ENCODE measurements around the gene SERGEF.

Gene SERGEF

DNA sequence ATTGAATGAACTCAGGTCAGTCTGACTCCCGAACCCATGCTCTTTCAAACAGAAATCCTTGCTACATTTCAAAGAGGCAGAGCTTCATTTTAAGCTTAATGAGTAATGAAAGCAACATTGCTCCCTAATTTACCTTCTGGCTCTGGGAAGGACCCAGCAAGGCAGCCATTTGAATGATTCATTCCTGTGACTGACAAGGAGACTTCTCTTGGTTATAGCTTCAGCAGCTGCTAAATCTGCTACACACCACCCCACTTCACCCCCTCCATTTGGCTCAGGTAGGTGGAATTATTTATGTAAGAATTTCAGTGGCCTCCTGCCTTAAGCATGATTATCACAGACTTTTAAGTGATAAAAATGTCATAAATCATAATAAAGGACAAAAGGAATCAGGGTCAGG lies 160.6 kb downstream of the SERGEF start:
- no peak for DNase-seq

DNA sequence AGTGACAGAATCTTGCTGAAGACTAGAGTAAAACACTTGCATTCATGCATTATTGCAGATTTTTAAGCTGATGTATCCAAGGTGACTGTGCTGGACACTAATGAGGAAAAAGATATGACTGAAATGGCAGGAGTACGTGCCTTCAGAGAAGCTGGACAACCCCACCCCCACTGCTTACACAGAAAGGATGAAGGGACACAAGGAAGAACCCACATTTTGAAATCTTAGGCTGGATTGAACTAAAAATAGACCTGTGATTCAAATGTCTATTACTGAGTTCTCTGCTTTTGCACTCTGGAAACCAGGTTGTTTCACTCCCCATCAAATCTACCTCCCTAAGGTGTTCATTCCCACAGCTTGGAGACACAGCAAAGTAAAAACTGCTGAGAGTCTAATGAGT lies 161.2 kb downstream of the SERGEF start:
- DNase-seq: no peak

DNA sequence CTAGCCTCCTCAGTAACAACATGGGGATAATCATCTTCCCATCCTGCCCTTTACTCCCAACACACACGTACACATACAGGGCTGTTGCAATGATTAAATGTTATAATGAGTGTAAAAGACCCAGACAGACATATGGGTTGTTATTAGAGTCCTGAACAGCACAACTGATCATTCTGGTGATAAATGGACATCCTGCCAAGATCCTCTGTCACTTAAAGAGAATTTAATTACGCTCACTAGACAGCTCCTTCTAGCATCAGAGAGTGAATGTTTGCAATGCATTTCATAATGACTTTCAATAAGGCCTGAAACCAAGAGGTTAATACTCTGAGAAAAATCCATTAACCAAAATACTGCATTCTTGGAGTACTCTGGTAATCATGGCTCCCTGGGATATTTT lies 162.5 kb downstream of the SERGEF start:
- DNase-seq: no peak

DNA sequence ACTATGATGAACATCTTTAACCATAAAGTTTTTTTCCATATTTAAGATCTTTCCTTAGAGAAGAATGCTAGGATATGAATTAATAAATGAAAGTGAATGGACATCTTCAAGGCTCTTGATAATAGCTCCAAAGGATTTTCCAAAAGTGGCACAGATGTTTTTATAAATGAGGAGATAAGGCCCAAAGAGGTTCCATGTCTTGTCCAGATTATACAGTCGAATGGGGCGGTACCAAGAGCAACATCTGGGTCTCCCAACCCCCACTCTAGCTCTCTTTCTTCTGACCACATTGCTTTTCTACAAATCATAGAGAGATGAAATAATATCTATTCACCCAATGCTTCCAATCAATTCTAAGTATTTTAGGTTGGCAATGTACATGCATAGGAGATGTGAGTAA lies 164.1 kb downstream of the SERGEF start:
- DNase-seq: no peak

DNA sequence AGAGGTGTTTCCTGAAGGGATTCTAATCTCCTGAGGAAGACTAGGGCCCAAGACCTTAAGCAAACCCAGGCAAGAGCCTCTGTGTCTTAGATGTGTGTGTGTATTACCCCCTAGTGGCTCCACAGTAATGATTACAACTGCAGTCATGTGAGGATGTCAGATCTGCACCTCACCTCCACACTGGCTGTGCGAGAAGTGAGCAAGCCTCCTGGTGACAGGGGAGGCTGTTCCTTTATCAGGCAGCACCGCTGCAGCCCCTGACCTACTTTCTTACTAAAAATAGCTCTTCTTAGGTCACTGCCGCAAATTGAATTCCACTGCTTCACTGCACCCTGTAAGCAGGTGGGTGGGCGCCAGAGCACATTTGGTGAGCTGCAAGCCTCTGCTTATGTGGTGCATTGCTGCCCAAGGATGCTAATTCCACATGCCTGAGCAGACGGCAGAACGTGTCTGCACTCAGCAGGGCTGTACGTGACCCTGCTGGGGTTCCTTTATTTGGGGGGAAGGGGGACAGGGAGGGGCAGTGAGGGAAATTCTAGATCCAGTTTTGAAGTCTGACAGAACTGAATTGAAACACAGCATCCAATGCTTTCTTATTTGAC lies 165.9 kb downstream of the SERGEF start:
- peak in 1 of 2 experiments; percentile 2 for DNase-seq

DNA sequence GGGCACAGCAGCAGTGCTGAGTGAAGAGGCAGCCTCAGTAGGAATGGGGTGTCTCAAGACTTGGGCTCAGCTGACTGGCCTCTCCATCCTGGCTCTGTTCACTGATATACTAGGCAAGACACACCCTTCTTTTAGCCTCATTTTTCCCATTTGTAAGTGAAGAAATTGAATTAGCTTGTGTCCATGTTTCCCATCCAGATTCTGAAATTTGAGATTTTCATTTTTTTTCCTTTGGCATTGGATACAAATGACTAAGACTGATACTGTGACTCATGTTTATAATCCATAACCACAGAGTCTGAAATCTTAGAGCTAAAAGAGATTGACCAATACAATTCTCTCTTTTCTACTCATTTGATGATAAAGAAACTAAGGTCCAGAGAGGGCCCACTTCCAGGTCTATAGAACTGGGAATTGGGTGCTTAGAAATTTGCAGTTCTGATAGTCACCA lies 167.4 kb downstream of the SERGEF start:
- no peak for DNase-seq

DNA sequence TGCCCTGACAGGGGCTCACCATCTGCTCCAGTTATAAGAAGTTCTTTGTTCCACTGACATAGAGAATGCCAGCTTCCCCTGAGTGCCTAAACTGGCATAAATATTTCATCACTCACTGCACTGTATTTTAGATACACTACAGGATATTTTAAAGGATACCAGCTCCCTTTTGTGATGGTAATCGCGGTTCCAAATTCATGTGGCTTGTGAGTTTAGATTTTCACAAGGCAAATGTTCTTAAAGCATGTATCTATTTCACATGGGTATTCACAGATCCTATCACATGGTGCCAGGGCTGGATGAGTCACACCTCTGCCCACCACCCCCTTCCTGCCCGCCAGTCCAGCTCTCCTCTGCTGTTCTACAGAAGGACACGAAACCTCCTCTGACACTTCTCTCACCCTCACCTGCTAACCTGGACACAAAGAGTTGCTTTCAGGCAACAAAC lies 172.7 kb downstream of the SERGEF start:
- DNase-seq: no peak

DNA sequence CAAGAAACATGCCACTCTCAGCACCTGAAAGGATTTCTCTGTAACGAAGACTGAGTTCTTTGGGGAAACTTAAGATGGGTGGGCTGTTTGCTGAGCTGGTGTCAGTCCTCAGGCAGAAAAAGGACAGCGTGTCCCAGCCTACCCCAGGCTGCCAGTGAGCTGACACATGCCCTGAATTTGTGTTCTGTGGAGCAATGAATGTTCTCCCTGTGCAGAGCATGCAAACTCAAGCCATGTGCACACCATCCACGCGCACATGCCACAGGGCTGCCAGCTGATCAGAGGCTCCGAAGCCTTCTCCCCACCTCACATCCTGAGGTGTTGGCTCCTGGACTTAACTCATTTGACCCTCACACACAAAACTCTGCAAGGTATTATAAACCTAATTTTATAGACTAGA lies 173.4 kb downstream of the SERGEF start:
- DNase-seq: no peak

DNA sequence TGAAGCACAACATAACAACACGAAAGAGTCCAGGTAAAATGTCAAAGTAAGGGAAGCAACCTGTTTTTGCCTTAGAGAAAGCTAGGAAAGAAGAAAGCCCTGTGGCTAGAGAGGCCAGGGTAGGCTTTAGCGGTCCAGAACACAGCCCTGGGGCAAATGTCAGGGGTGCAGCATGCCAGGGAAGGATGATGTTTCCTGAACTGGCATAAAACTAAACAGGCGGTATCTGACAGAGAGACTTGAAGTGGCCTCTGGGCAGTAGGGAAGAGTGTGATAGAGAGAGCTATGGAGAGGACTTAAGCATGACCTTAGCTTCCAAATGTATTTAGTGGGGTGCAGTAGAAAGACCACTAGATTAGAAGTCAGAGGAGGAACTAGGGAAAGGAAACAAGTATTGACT lies 174.7 kb downstream of the SERGEF start:
- DNase-seq: no peak

DNA sequence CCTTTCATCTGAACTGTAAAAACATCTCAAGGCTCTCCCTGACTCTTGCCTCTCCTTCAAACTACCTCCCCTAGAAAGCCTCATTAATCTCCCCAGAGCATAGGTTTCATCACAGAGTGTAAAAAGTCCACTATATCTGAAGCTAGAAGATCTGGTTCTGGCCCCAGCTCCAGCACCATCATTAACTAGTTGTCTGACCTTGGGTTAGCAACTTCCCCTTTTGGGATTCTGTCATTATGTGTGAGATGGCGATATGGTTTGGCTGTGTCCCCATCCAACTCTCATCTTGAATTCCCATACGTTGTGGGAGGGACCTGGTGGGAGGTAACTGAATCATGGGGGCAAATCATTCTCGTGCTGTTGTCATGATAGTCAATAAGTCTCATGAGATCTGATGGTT lies 181.0 kb downstream of the SERGEF start:
- peak; percentile 2 to 5 for DNase-seq

DNA sequence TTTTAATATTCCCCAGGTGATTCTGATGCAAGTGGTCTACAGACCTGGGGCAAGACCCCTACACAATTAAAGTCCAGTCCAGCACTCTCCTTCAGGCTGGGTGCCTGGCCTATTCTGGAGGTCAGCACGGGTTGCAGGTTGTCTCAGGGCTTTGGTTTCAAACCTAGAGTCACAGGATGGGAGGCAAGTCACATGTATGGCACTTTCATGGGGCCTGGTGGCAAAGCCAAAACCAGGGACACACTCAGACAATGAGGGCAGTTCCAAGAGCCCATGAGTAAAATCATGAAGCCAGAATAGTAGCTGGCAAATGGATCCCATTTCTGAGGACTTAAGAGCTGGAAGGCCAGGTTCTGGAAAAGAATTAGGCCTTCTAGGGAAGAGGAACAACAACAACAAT lies 181.6 kb downstream of the SERGEF start:
- DNase-seq: no peak

DNA sequence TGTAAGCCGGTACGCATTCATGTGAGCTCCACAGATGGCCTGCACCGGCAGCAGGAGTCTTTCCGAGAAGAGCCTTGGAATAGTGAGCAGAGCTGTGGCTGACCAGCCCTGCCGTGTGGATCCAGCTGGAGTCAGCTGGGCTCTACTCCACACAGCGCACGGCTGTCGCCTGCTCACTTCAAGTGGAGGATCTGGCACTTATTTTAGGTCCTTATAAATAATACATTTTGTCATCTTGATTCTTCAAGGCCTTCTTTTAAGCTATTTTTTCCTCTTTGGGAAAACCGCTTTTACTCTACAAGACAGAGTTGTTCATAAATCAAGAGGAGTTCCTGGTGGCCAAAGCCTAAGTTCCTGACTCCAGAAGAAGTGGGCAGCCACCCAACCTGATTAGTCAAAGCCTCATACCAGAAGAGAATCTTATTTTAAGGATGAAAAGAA lies 184.5 kb downstream of the SERGEF start:
- no peak for DNase-seq

DNA sequence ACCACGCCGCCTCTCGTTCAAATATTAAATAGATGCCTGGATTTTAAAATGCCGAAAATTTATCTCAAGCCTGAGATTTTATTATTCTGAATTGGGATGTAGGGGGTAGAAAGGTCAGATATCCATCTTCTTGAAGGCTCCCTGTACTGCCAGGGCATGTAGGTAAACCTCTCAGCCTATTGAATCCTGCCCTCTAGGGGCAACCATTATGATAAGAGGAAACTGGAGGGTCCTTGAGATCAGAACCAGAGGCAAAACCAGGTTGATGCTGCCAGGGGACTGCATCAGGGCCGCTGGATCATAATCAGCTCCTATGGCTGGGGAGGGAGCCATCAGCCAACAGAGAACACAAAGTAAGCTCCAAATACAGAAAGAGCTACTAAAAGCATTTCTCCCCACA lies 185.8 kb downstream of the SERGEF start:
- DNase-seq: peak in 1 of 2 experiments; percentile 5

DNA sequence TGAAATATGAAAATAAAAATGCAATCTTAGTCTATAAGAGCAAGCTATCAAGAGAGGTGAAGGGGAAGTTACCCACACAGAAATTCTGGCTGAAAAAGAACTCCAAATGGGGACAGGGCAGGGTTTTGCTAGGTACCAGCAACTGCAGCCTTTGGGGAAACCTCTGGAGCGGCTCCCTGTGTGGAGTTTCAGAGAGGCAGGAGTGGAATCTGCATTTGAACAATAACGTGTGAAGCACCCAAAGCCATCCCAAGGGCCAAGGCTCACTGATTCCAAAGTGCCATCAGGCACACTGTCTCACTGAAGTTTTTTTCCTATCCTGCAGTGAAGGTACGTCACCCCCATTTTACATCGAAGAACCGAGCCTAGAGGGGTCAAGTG lies 190.5 kb downstream of the SERGEF start:
- no peak for DNase-seq

DNA sequence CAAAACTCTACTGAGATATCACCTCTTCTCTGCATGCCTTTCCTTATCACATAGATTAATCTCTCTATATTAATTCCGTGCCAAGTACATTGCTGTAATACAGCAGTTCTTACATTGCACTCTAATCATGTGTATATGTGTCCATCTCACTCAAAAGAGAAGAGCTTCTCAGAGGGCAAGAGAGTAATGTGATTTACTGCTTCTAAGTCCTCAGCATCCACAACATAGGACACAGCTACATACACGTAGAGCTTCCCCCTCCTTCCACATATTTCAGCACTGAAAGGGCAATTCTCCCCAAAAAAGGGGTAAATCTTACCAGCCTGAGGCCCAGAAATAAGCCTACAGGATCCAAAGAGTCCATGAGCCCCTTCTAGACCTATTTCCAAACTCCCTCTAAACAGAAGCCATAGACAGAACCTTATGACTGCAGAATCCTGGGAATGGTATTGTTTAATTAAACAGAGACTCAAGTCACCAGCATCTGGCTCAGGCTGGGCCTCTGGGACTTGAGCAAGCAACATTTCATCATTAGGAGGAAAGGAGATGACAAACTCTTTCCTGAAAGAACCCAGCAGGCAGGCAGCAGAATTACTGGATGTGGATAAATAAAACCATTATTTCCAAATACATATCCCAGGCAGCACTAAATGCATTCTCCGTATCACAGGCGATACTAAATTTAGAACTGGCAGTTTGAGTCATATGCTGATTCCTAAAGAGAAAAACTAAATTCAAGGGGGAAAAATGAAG lies 191.0 kb downstream of the SERGEF start:
- peak in 1 of 2 experiments; percentile 6 for DNase-seq

DNA sequence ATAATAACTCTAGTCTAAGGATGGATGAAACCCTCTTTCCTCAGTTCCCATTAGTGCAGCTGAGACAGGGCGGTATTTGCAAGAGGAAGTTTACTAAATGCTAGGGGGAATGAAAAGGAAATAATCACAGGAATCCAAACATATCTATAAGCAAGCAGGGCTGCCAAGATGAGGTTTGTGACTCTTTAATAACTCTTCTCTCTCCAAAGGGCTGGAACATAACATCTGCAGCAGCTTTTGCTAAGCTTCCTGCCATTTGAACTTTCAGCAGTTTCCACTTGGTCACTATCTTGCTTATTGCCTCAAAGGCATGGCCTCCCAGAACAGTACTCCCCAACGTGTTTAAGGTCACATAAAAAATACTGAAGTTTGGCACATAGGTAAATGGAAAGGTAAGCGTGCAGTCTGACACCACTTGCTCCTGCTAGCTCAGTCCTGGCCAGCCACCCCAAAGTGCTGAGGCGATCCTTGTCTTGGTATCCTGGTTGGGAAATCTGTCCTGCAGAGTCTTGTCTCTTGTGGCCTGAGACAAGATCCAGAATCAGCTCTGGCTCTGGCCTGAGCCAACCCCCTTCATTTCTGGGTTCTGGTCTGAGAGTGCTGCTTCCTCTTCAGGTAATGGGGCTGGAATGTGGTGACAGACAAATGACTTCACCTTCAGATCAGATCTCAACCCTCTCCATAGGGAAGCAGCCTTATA lies 196.5 kb downstream of the SERGEF start:
- no peak for DNase-seq

DNA sequence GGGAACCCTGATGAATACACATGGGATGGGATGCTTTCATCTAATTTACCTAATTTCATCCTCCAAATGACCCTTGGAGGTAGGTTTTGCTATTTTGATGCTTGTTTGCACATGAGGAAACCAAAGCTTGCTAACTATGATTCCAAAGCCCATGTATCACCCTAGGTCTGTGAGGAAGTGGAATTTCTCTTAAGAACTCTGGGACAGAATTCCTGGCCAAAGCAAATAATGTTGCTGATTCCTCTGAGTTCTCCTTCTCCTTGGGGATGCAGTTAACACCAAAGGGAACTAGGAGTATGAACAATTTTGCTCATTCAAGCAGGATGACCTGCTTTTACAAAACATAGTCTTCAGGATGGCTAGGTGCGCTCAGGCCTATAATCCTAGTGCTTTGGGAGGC lies 198.3 kb downstream of the SERGEF start:
- no peak for DNase-seq

DNA sequence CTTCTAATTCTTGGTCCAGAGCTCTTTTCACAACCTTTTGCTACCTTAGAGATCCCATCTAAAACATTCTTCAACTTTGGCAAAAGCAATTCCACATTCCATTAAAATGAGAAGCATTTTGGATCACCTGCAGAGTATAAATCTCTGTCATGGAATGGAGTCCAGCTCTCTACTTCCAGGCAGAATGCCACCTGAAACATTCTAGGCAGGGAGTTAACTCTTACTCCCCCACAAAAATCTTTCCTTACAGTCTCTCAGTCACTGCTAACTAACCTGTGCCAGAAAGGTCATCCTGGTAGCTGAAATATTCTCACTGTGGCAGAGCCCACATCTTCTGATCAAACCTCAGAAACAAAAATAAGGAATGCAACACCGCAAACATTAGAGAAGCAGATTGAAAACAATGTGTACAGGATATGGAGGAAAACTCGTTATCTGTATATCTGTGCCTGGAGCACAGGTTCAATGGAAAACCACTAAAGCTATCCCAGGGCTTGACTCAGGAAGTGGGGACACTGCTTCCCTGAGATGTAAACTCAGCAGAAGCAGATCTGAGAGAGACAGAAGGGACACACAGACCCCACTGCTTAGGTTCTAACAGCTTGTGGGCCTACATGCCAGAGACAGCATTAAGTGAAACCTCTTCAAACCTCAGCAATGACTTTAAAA lies 199.3 kb downstream of the SERGEF start:
- no peak for DNase-seq

DNA sequence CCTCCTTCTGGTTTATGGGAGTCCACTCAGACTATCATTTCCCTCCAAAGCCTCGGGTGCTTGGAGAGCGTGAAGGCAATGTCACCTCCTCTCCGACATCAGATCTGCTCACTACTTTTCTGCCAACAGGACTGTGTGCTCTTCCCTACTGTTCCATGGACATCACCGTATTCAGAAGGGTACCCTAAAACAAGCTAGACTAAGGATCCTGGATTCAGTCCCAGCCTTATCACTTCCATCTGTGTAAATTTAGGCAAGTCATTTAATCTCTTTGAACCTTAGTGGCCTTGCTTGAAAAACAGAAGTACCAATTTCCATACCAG lies 200.0 kb downstream of the SERGEF start:
- DNase-seq: no peak

DNA sequence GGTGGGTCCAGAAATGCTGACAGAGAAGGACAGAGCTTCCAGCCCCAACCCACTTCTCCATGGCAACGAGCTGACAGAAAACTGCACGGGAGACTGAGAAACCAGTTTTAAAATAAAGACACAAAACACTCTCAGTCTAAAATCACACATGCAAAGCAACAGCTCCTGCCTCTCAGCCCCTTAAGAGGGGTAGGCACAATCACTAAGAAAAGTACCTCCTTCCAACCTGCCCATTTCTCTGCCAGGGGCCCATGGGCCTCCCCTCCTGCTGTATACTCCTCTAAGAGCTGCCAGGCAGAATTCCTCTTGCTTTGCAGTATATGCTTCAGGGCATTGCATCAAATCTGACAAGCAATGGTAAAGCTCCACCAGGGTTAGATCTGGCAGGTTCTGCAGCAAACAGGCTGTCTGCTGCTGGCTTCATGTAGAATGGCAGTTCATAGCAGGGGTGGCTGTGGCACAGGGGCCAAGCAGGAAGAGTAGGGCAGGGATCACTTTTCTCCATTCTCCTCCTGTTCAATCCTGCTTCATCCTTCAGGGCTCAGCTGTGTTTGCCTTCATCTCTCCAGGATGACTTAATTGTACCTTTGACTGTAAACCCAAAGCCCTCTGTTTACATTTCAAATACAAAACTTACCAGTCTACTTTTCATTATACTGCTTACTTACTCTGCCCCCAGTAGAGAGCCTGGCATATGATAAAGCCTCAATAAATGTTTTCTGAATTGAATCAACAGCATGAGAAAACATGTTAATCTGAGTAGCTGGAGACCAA lies 200.6 kb downstream of the SERGEF start:
- no peak for DNase-seq

DNA sequence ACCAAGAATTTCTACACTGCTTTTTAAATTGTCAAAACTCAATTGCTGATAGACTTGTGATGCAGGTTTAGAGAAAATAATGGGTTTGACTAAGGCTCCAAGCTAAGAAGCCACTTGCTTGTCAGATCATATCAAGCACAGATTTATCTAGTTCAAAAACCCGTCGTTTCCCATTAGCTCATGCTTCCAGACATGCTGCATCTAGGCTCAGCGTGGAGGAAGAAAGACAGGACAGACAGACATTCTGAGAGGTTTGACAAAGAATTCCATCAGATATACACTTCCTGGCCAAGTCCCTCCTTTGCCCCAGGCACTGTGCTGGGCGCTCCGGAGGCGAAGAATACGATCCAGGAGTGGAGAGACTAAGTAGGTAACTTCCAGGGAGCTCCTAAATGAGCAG lies 201.5 kb downstream of the SERGEF start:
- no peak for DNase-seq

DNA sequence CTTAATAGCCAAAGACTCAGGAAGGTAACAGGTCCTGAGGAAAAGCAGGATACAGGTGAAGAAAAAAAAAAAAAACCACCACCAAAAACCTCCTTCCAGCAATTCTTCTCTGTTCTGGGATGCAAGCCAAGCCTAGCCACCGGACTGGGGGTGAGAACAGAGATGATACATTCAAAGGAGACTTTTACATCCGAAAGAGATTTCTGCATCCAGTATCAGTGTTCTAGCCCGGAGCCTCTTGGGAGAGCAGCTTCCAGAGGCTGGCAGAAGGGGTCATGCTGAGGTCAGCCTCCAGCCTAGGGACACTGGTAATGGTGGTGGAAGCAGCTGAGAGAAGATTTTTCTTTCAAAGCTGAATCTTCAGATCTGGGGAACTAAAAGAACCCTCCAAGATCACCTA lies 202.1 kb downstream of the SERGEF start:
- DNase-seq: no peak

DNA sequence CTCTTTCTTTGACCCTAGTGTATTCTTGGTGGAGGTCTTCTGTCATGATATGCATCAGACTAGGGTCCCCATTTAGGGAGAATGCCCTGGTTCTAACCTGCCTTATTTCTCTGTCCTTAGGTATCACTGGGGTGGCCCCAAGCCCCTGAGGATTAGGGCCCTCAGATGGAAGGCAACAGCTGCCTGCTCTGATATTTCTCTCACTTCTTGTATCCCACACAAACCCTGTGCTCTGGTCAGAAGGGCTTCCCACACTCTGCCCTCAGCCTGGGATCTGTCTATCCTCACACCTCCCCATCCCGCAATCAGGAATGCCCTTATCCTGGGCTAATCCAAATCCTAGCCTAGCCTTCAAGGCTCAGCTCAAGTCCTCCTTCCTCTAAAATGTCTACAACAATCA lies 202.8 kb downstream of the SERGEF start:
- no peak for DNase-seq

Data from Kasumi-1 (cell line).